Mononuclear cell (primary cell): ENCODE results near the gene CDH23. TPM values are rescaled to one million over a fixed set of nuclear protein-coding genes. Genes with fewer than 3 reads are reported as not detected.

Source experiments
- H3K27me3 ChIP-seq: 2 replicates; pipeline ENCODE4 v1.6.0; 2011; ENCODE audit warnings: low read length, control low read depth; ENCODE audit not compliant: insufficient read depth
- H3K4me1 ChIP-seq: 2 replicates; pipeline ENCODE4 v1.5.1; 2011; ENCODE audit warnings: mild to moderate bottlenecking, low read length, control low read depth; ENCODE audit not compliant: insufficient read depth
- H3K4me3 ChIP-seq: 2 replicates; pipeline ENCODE4 v1.5.1; 2011; ENCODE audit warnings: mild to moderate bottlenecking, low read length, moderate library complexity
- H3K9me3 ChIP-seq: 2 replicates; pipeline ENCODE4 v1.5.1; 2011; ENCODE audit warnings: low read depth, mild to moderate bottlenecking, control low read depth, low read length
- total RNA-seq: library from RNA; depleted of rRNA; stranded (reverse); fragments of >200 nt; gene quantifications from one replicate; pipeline ENCODE4 v1.2.3, GENCODE V29; 2012

CDH23 gene
- total RNA-seq, 1 donor = 5.0 TPM

- peaks cover 45% of the 10 kb centered on the region for H3K4me1 ChIP-seq
- H3K27me3 ChIP-seq = no peaks in the 10 kb centered on the region
- H3K4me3 ChIP-seq = no peak overlapping the region
- no peaks in the 10 kb centered on the region for H3K9me3 ChIP-seq
These were observed 411.1 kb downstream of the CDH23 start for GRCh38 chr10:71807557-71808510.

GRCh38 chr10:71809628-71810027 lies 412.9 kb downstream of the CDH23 start:
- Histone ChIP-seq H3K4me1 (peaks cover 35% of the 10 kb centered on the region), H3K4me3 (no peak overlapping the region)

GRCh38 chr10:71810048-71810750 lies 413.5 kb downstream of the CDH23 start:
- peaks cover 35% of the 10 kb centered on the region for H3K4me1 ChIP-seq
- no peak overlapping the region for H3K4me3 ChIP-seq
- no peaks in the 10 kb centered on the region for H3K9me3 ChIP-seq
- H3K27me3 ChIP-seq = no peaks in the 10 kb centered on the region

More at GRCh38 chr10:71809628-71810027, 412.9 kb downstream of the CDH23 start:
- no peaks in the 10 kb centered on the region for H3K27me3 ChIP-seq
- no peaks in the 10 kb centered on the region for H3K9me3 ChIP-seq

- Histone ChIP-seq H3K27me3 (no peaks in the 10 kb centered on the region), H3K4me1 (peaks cover 36% of the 10 kb centered on the region), H3K4me3 (no peak overlapping the region), H3K9me3 (no peaks in the 10 kb centered on the region)
These were observed 414.6 kb downstream of the CDH23 start for GRCh38 chr10:71811351-71811750.

- no peaks in the 10 kb centered on the region for H3K27me3 ChIP-seq
- H3K4me3 ChIP-seq = no peak overlapping the region
- no peaks in the 10 kb centered on the region for H3K9me3 ChIP-seq
- H3K4me1 ChIP-seq = peaks cover 41% of the 10 kb centered on the region
These were observed 415.5 kb downstream of the CDH23 start for GRCh38 chr10:71812016-71812912.

GRCh38 chr10:71812913-71813590 lies 416.3 kb downstream of the CDH23 start:
- Histone ChIP-seq H3K27me3 (no peaks in the 10 kb centered on the region), H3K4me3 (no peak overlapping the region), H3K9me3 (no peaks in the 10 kb centered on the region), H3K4me1 (peaks cover 49% of the 10 kb centered on the region)

GRCh38 chr10:71814922-71815411 lies 418.2 kb downstream of the CDH23 start:
- no peak overlapping the region for H3K4me3 ChIP-seq
- no peaks in the 10 kb centered on the region for H3K27me3 ChIP-seq
- H3K9me3 ChIP-seq = no peaks in the 10 kb centered on the region
- H3K4me1 ChIP-seq = peaks cover 68% of the 10 kb centered on the region

GRCh38 chr10:71815515-71816130 lies 418.9 kb downstream of the CDH23 start:
- H3K27me3 ChIP-seq = no peaks in the 10 kb centered on the region
- H3K4me1 ChIP-seq = peaks cover 74% of the 10 kb centered on the region
- H3K4me3 ChIP-seq = no peak overlapping the region
- no peaks in the 10 kb centered on the region for H3K9me3 ChIP-seq

- H3K9me3 ChIP-seq = no peaks in the 10 kb centered on the region
- peaks cover 82% of the 10 kb centered on the region for H3K4me1 ChIP-seq
- H3K4me3 ChIP-seq = no peak overlapping the region
- H3K27me3 ChIP-seq = no peaks in the 10 kb centered on the region
These were observed 419.7 kb downstream of the CDH23 start for GRCh38 chr10:71816421-71816851.

GRCh38 chr10:71816936-71817618 lies 420.4 kb downstream of the CDH23 start:
- no peaks in the 10 kb centered on the region for H3K27me3 ChIP-seq
- H3K9me3 ChIP-seq = no peaks in the 10 kb centered on the region
- peaks cover 86% of the 10 kb centered on the region for H3K4me1 ChIP-seq
- H3K4me3 ChIP-seq = no peak overlapping the region

- Histone ChIP-seq H3K27me3 (no peaks in the 10 kb centered on the region), H3K4me3 (no peak overlapping the region), H3K9me3 (no peaks in the 10 kb centered on the region), H3K4me1 (peaks cover 87% of the 10 kb centered on the region)
These were observed 421.3 kb downstream of the CDH23 start for GRCh38 chr10:71817831-71818655.

- Histone ChIP-seq H3K4me3 (no peak overlapping the region), H3K27me3 (no peaks in the 10 kb centered on the region), H3K4me1 (peaks cover 95% of the 10 kb centered on the region), H3K9me3 (no peaks in the 10 kb centered on the region)
These were observed 422.0 kb downstream of the CDH23 start for GRCh38 chr10:71818674-71819260.
